GM23338 (cell line): ENCODE results near the gene SH2D2A. TPM values are rescaled to one million over a fixed set of nuclear protein-coding genes. Genes with fewer than 3 reads are reported as not detected.
A peak's percentile ranks its signal among the peaks of the same experiment; 100 is the strongest.

Experiments used
- ATAC-seq: fragments of 200-7000 bp; cut with Tn5 transposase; 3 replicates; pipeline ENCODE4 v1.9.1; 2020
- DNase-seq: peaks from one replicate; pipeline ENCODE4 v3.0.0-alpha.2; 2015; ENCODE audit warnings: low spot score
- H2AFZ ChIP-seq: fragments of 200-600 bp; sonication (generic); 2 replicates; pipeline ENCODE4 v1.8.0; 2016; ENCODE audit warnings: antibody characterized with exemption, mild to moderate bottlenecking, moderate library complexity
- H3F3A ChIP-seq: fragments of 200-600 bp; sonication (generic); replicated peaks from 2 replicates; pipeline ENCODE4 v1.8.0; 2017; ENCODE audit warnings: antibody characterized with exemption, mixed run types, low read depth
- H3K27ac ChIP-seq: fragments of 200-600 bp; sonication (generic); 2 replicates; pipeline ENCODE4 v1.6.1; 2016; ENCODE audit warnings: low read depth
- H3K27me3 ChIP-seq: fragments of 200-600 bp; sonication (generic); 2 replicates; pipeline ENCODE4 v1.8.0; 2016; ENCODE audit warnings: mild to moderate bottlenecking, mixed run types, moderate library complexity; ENCODE audit not compliant: insufficient read depth
- H3K36me3 ChIP-seq: fragments of 200-600 bp; sonication (generic); 2 replicates; pipeline ENCODE4 v1.8.0; 2016; ENCODE audit warnings: mild to moderate bottlenecking; ENCODE audit not compliant: insufficient read depth
- H3K4me1 ChIP-seq: fragments of 200-600 bp; sonication (generic); 2 replicates; pipeline ENCODE4 v1.8.0; 2016; ENCODE audit warnings: mild to moderate bottlenecking, moderate library complexity; ENCODE audit not compliant: insufficient read depth
- H3K4me2 ChIP-seq: fragments of 200-600 bp; sonication (generic); 2 replicates; pipeline ENCODE4 v1.7.1; 2017; ENCODE audit warnings: mixed run types
- H3K4me3 ChIP-seq: fragments of 200-600 bp; sonication (generic); 2 replicates; pipeline ENCODE4 v1.6.1; 2016; ENCODE audit warnings: mixed run types
- H3K79me2 ChIP-seq: fragments of 200-600 bp; sonication (generic); replicated peaks from 2 replicates; pipeline ENCODE4 v1.8.0; 2017; ENCODE audit warnings: mild to moderate bottlenecking; ENCODE audit not compliant: insufficient read depth
- H3K9me2 ChIP-seq: fragments of 200-600 bp; sonication (generic); 2 replicates; pipeline ENCODE4 v1.8.0; 2017; ENCODE audit not compliant: insufficient read depth
- H4K20me1 ChIP-seq: fragments of 200-600 bp; sonication (generic); replicated peaks from 2 replicates; pipeline ENCODE4 v1.8.0; 2017; ENCODE audit warnings: mild to moderate bottlenecking; ENCODE audit not compliant: insufficient read depth
- H3K27ac Mint-ChIP-seq: 2 replicates; pipeline ENCODE4 v1.8.0; 2020; ENCODE audit warnings: inconsistent platforms, mild to moderate bottlenecking, moderate library complexity, mixed read lengths
- H3K27me3 Mint-ChIP-seq: 3 replicates; pipeline ENCODE4 v1.8.0; 2022; ENCODE audit warnings: low read depth, mild to moderate bottlenecking, moderate library complexity, mixed read lengths, inconsistent platforms; ENCODE audit not compliant: insufficient read depth, poor library complexity
- H3K36me3 Mint-ChIP-seq: 3 replicates; pipeline ENCODE4 v1.8.0; 2021; ENCODE audit warnings: low read depth, mild to moderate bottlenecking, inconsistent platforms, moderate library complexity, mixed read lengths
- H3K4me1 Mint-ChIP-seq: 3 replicates; pipeline ENCODE4 v1.8.0; 2020; ENCODE audit warnings: mild to moderate bottlenecking, inconsistent platforms, mixed read lengths
- H3K4me3 Mint-ChIP-seq: 3 replicates; pipeline ENCODE4 v1.8.0; 2021; ENCODE audit warnings: moderate library complexity, mild to moderate bottlenecking, inconsistent platforms, mixed read lengths
- H3K9me3 Mint-ChIP-seq: 3 replicates; pipeline ENCODE4 v1.8.0; 2020; ENCODE audit warnings: moderate library complexity, mild to moderate bottlenecking, inconsistent platforms, mixed read lengths
- CREB1 ChIP-seq: fragments of 250-450 bp; sonication (Bioruptor Pico); IDR thresholded peaks from 2 replicates; pipeline ENCODE4 v1.5.0; 2020; ENCODE audit warnings: low read depth, mild to moderate bottlenecking, moderate library complexity
- EZH2 ChIP-seq: fragments of 200-600 bp; sonication (generic); IDR thresholded peaks from one replicate; pipeline ENCODE4 v1.8.0; 2017; ENCODE audit warnings: antibody characterized with exemption, mild to moderate bottlenecking, low read depth; ENCODE audit not compliant: unreplicated experiment
- JUNB ChIP-seq: IDR thresholded peaks from one replicate; pipeline ENCODE4 v1.6.1; 2016; ENCODE audit warnings: antibody characterized with exemption; ENCODE audit not compliant: unreplicated experiment
- NANOG ChIP-seq: IDR thresholded peaks from 2 replicates; pipeline ENCODE4 v1.6.1; 2016; ENCODE audit warnings: antibody characterized with exemption, borderline replicate concordance
- STAT1 ChIP-seq: IDR thresholded peaks from one replicate; pipeline ENCODE4 v1.6.1; 2016; ENCODE audit warnings: antibody characterized with exemption; ENCODE audit not compliant: unreplicated experiment
- ZNF114 ChIP-seq: fragments of 250-450 bp; sonication (Bioruptor Pico); IDR thresholded peaks from 2 replicates; pipeline ENCODE4 v1.5.0; 2020; ENCODE audit warnings: mild to moderate bottlenecking, moderate library complexity
- polyA plus RNA-seq: library from polyadenylated mRNA; unstranded; fragments of >200 nt; fragmentation: Nextera tagmentation; extraction: Ambion mirVana; gene quantifications from 2 replicates; pipeline ENCODE4 v1.2.1, GENCODE V29; 2016
- total RNA-seq: library from RNA; depleted of rRNA; stranded (reverse); fragments of >200 nt; shearing (Covaris generic); gene quantifications from 2 replicates; pipeline ENCODE4 v1.2.3, GENCODE V29; 2014
- TF ChIP-seq, protein P1 (sequence below): IDR thresholded peaks from one replicate; pipeline ENCODE4 v1.6.1; 2018; ENCODE audit warnings: antibody characterized with exemption; ENCODE audit not compliant: unreplicated experiment
- TF ChIP-seq, protein P2 (sequence below), 2 experiments: fragments of 200-600 bp in 1 of 2; sonication (generic) in 1 of 2; conservative IDR thresholded peaks; 2 replicates each; pipeline versions ENCODE4 v1.5.1 to v1.6.1; 2016 to 2017; ENCODE audit warnings: antibody characterized with exemption in 2 of 2, low read depth in 2 of 2, mild to moderate bottlenecking in 2 of 2, moderate library complexity in 1 of 2
- TF ChIP-seq, protein P3 (sequence below): fragments of 250-450 bp; sonication (Bioruptor Pico); IDR thresholded peaks from 2 replicates; pipeline ENCODE4 v1.5.0; 2020; ENCODE audit warnings: mild to moderate bottlenecking, moderate library complexity

SH2D2A gene
- total and polyA plus RNA-seq, 2 experiments from 2014 or later: 5.5 to 11.5 TPM

DNA sequence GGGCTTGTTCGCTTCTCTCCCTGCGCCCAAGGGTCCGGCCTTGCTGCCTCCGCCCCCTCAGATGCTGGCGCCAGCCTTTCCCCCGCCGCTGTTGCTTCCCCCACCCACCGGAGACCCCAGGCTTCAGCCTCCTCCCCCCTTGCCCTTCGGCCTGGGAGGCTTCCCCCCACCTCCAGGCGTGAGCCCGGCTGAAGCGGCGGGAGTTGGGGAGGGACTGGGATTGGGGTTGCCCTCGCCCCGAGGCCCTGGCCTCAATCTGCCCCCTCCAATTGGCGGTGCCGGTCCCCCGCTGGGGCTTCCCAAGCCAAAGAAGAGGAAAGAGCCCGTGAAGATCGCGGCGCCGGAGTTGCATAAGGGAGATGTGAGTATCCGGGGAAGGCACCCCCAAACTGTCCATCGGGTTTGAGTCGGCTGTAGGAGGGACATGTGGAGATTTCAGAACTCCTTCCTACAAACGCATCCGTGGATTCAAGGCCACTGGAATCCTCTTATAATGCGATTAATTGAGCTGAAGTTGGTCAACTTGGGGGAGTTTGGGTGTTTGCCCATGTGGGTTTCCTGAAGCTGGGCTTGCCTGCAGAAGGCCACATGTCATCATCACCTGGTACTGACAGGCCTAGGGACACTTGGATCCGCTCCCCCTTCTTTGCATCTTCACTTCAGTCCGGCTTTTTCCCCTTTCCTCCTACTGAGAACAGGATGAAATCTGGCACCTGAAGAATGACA, 48.6 kb downstream of the SH2D2A start (continued):
- TF ChIP-seq, protein P1, sequence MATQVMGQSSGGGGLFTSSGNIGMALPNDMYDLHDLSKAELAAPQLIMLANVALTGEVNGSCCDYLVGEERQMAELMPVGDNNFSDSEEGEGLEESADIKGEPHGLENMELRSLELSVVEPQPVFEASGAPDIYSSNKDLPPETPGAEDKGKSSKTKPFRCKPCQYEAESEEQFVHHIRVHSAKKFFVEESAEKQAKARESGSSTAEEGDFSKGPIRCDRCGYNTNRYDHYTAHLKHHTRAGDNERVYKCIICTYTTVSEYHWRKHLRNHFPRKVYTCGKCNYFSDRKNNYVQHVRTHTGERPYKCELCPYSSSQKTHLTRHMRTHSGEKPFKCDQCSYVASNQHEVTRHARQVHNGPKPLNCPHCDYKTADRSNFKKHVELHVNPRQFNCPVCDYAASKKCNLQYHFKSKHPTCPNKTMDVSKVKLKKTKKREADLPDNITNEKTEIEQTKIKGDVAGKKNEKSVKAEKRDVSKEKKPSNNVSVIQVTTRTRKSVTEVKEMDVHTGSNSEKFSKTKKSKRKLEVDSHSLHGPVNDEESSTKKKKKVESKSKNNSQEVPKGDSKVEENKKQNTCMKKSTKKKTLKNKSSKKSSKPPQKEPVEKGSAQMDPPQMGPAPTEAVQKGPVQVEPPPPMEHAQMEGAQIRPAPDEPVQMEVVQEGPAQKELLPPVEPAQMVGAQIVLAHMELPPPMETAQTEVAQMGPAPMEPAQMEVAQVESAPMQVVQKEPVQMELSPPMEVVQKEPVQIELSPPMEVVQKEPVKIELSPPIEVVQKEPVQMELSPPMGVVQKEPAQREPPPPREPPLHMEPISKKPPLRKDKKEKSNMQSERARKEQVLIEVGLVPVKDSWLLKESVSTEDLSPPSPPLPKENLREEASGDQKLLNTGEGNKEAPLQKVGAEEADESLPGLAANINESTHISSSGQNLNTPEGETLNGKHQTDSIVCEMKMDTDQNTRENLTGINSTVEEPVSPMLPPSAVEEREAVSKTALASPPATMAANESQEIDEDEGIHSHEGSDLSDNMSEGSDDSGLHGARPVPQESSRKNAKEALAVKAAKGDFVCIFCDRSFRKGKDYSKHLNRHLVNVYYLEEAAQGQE: no peak
- no peak for TF ChIP-seq STAT1
- TF ChIP-seq, protein P2, sequence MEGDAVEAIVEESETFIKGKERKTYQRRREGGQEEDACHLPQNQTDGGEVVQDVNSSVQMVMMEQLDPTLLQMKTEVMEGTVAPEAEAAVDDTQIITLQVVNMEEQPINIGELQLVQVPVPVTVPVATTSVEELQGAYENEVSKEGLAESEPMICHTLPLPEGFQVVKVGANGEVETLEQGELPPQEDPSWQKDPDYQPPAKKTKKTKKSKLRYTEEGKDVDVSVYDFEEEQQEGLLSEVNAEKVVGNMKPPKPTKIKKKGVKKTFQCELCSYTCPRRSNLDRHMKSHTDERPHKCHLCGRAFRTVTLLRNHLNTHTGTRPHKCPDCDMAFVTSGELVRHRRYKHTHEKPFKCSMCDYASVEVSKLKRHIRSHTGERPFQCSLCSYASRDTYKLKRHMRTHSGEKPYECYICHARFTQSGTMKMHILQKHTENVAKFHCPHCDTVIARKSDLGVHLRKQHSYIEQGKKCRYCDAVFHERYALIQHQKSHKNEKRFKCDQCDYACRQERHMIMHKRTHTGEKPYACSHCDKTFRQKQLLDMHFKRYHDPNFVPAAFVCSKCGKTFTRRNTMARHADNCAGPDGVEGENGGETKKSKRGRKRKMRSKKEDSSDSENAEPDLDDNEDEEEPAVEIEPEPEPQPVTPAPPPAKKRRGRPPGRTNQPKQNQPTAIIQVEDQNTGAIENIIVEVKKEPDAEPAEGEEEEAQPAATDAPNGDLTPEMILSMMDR (conservative IDR thresholded peaks at IDR 0.05; ENCODE audit: low read depth in 2 of 2): no peak
- TF ChIP-seq JUNB: no peak
- TF ChIP-seq ZNF114 (CRISPR knock-in tag): no peak
- TF ChIP-seq CREB1 (CRISPR knock-in tag): no peak

DNA sequence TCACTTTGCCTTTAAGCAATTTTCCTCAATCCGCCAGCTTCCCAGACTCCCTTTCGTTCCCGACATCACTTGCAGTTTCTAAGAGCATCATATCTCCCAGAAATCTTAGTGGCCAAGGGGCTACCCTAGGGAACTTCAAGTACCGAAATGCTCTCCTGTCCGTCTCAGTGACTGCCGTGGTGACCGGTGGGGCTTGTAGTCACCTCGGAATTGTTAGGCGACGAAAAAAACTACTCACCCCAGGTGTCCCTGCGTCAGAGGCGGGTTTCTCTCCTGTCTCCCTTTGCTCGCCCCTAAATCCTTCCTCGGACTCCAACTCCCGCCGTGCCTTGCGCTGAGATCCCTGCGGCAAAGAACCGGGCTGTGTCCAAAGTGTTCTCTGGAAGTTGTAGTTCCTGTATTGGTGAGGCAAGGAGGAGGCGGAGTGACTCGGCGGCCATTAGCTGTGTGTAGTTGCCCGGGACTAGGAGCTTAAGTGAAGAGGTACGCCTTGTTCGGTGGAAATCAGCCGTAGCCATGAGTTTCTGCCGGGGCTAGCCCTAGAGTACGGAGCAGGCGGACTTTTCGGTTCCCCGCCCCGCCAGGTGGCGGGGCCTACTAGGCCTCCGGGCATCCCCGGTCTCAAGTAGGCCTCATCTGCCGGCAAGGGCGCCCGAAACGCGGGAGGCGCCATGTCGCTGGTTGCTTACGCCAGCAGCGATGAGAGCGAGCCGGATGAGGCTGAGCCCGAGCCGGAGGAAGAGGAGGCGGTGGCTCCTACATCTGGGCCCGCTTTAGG, 49.4 kb downstream of the SH2D2A start, which contains the start of gene PRCC:
PRCC (plus strand) TSS at position 435 of the 778 bp plus-strand sequence; CDS start at position 672, 237 bp downstream.
- no peak within 1 kb of the TSS; the same call in 1 of the 2 replicates for H3K27ac Mint-ChIP-seq
- peak within 1 kb of the TSS; percentile 19 for H2AFZ ChIP-seq
- peaks cover 32% of the 10 kb centered on the region for H3K4me1 ChIP-seq
- H3K4me1 Mint-ChIP-seq: peaks cover 34% of the 10 kb centered on the region
- peak within 1 kb of the TSS; percentile 71 for H3K4me3 ChIP-seq
- no peak within 1 kb of the TSS for H3K4me3 Mint-ChIP-seq
- H3K9me3 Mint-ChIP-seq: no peaks in the 10 kb centered on the region
- peaks cover 37% of the 10 kb centered on the region for H4K20me1 ChIP-seq
- DNase-seq (peak; percentile 99), ATAC-seq (peak; percentile 90)
- peaks cover 15% of the 10 kb centered on the region for H3F3A ChIP-seq
- H3K27ac ChIP-seq: peak within 1 kb of the TSS; percentile 83
- H3K36me3 Mint-ChIP-seq: peaks cover 30% of the 10 kb centered on the region
- H3K27me3 ChIP-seq: no peaks in the 10 kb centered on the region
- H3K27me3 Mint-ChIP-seq: peaks cover 7% of the 10 kb centered on the region
- H3K9me2 ChIP-seq: no peaks in the 10 kb centered on the region
- H3K4me2 ChIP-seq: peak within 1 kb of the TSS; percentile 99
- H3K79me2 ChIP-seq: peaks cover 51% of the 10 kb centered on the region
- H3K36me3 ChIP-seq: peaks cover 7% of the 10 kb centered on the region
- TF ChIP-seq STAT1 (no peak), NANOG (no peak), EZH2 (no peak)
- TF ChIP-seq, protein P3, sequence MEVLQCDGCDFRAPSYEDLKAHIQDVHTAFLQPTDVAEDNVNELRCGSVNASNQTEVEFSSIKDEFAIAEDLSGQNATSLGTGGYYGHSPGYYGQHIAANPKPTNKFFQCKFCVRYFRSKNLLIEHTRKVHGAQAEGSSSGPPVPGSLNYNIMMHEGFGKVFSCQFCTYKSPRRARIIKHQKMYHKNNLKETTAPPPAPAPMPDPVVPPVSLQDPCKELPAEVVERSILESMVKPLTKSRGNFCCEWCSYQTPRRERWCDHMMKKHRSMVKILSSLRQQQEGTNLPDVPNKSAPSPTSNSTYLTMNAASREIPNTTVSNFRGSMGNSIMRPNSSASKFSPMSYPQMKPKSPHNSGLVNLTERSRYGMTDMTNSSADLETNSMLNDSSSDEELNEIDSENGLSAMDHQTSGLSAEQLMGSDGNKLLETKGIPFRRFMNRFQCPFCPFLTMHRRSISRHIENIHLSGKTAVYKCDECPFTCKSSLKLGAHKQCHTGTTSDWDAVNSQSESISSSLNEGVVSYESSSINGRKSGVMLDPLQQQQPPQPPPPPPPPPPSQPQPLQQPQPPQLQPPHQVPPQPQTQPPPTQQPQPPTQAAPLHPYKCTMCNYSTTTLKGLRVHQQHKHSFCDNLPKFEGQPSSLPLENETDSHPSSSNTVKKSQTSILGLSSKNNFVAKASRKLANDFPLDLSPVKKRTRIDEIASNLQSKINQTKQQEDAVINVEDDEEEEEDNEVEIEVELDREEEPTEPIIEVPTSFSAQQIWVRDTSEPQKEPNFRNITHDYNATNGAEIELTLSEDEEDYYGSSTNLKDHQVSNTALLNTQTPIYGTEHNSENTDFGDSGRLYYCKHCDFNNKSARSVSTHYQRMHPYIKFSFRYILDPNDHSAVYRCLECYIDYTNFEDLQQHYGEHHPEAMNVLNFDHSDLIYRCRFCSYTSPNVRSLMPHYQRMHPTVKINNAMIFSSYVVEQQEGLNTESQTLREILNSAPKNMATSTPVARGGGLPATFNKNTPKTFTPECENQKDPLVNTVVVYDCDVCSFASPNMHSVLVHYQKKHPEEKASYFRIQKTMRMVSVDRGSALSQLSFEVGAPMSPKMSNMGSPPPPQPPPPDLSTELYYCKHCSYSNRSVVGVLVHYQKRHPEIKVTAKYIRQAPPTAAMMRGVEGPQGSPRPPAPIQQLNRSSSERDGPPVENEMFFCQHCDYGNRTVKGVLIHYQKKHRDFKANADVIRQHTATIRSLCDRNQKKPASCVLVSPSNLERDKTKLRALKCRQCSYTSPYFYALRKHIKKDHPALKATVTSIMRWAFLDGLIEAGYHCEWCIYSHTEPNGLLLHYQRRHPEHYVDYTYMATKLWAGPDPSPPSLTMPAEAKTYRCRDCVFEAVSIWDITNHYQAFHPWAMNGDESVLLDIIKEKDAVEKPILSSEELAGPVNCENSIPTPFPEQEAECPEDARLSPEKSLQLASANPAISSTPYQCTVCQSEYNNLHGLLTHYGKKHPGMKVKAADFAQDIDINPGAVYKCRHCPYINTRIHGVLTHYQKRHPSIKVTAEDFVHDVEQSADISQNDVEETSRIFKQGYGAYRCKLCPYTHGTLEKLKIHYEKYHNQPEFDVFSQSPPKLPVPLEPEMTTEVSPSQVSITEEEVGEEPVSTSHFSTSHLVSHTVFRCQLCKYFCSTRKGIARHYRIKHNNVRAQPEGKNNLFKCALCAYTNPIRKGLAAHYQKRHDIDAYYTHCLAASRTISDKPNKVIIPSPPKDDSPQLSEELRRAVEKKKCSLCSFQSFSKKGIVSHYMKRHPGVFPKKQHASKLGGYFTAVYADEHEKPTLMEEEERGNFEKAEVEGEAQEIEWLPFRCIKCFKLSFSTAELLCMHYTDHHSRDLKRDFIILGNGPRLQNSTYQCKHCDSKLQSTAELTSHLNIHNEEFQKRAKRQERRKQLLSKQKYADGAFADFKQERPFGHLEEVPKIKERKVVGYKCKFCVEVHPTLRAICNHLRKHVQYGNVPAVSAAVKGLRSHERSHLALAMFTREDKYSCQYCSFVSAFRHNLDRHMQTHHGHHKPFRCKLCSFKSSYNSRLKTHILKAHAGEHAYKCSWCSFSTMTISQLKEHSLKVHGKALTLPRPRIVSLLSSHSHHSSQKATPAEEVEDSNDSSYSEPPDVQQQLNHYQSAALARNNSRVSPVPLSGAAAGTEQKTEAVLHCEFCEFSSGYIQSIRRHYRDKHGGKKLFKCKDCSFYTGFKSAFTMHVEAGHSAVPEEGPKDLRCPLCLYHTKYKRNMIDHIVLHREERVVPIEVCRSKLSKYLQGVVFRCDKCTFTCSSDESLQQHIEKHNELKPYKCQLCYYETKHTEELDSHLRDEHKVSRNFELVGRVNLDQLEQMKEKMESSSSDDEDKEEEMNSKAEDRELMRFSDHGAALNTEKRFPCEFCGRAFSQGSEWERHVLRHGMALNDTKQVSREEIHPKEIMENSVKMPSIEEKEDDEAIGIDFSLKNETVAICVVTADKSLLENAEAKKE (CRISPR knock-in tag): no peak
- TF ChIP-seq, protein P2 (conservative IDR thresholded peaks at IDR 0.05; ENCODE audit: low read depth in 2 of 2): no peak
